C1 segment of cervical spinal cord (tissue), 14 donors: Measurements from ENCODE around the gene RPGRIP1L.

ENCODE experiments used
- DNase-seq, 14 donors: peaks; one replicate each; lab custom pipeline; 2025; lab: John Stamatoyannopoulos, UW

Gene RPGRIP1L

DNA sequence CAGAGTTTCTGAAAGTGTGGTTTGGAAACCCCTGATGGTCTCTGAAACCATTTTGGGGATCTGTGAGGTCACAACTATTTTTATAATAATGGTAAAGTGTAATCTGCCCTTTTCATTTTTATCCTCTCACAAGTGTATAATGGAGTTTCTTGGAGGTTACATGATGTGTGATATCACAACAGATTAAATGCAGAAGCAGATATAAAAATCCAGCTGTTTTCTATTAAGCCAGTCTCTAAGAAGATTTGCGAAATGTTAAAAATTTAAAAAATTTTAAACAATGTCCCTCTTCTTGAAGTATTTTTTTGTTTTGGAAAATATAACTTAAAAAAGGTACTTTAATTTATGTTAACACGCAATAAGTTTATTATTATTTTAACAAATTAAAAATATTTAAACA is 48.7 kb downstream of the RPGRIP1L start:
- DNase-seq: no peak

- DNase-seq: no peak
Observed at GRCh38 chr16:53651357-53651756, 52.3 kb downstream of the RPGRIP1L start.

DNA sequence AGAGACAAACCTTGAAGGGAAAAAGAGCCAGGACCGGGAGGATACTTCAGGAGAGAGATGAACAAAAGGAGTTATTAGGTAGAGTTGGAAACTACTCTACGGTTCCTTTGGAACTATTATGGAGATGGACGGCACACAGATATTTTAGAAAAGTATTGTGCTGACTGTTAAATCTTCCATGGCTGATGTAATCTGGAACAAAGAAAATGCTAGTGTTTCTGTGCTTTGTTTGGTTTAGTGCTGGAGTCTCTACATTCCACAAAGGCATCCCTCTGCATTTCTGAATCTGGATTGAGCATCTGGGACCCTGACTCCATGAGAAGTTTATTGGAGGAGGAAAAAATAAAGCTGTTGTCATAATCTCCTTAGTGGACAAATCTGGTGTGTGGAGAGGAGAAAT is 57.2 kb downstream of the RPGRIP1L start:
- DNase-seq: no peak

- DNase-seq: no peak
Observed at GRCh38 chr16:53643474-53643873, 60.2 kb downstream of the RPGRIP1L start.

- no peak for DNase-seq
Observed at GRCh38 chr16:53642094-53642493, 61.6 kb downstream of the RPGRIP1L start.

GRCh38 chr16:53636978-53637377 is 66.7 kb downstream of the RPGRIP1L start:
- no peak for DNase-seq

DNA sequence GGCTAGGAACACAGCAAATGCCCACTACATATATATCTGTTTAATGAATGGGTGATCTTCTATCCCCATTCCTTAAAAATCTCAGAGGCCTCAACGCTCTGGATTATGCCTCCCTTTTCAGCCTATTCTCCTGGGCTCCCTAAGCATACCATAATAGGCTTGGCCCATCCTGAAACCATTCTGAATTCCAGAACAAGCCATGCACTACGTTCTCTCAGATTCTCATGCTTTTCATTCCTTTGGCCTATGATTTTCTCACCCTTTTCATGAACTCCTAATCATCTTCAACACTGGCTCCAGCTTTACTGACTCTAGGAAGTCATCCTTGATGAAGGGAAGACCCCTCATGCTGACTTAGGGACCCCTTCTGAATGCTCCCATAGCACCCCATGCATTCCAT is 71.1 kb downstream of the RPGRIP1L start:
- no peak for DNase-seq

DNA sequence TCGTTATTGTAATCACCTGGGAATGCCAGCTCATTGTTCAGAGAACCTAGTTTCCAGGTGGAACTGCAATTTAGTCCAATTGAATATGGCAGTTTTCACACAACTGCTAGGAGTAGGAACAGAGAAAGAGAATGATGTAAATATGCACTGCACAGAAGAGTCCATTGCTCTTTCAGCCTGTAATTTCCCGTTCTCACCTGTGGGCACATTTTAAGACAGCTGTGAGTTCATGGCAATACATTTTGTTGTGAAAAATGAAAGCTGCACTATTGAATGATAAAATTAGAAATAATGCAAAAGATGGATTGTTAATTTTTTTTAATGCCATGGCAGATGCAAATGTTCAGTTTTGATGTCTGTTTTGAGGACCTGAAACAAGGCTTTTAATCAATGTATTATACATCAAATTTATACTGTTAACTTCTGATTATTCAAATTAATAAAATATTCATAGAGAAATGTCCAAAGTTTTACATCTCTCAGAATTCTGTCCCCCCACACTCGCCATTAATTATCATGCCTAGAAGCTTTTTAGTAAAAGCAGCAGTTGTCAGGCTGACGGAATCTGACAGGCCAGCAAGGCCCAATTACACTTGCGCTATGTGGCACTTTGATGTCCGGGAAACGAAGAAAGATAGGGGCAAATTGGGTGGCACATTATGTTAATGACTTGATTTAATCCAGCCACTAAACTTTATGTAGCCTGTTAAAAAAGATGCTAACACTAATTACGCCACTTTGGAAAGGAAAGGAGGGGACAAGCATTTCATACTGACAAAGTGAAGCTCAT is 72.2 kb downstream of the RPGRIP1L start:
- DNase-seq: no peak

DNA sequence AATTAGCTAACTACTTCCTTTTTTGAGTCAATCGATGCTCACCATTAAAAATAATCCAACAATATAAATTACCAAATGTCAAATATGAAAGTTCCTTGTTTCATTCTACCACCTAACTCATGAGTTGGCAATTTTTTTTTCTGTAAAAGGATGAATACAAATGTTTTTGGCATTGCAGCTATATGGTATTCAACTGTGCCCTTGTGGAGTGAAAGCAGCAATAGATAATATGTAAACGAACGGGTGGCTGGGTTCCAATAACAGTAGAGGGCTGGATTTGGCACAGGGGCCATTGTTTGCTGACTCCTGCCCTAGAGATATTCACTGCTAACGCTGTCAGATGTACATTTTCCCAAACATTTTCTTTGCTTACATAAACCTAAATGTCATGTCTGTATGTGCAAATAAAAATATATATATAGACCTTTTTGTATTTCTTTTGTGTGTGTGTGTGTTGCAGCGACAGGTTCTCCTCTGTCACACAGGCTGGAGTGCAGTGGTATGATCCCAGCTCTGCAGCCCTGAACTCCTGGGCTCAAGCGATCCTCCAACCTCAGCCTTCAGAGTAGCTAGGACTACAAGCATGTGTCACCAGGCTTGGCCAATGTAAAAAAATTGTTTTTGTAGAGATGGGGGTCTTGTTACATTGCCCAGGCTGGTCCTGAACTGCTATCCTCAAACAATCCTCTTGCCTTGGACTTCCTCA is 73.9 kb downstream of the RPGRIP1L start:
- DNase-seq: no peak

GRCh38 chr16:53629151-53629550 is 74.5 kb downstream of the RPGRIP1L start:
- DNase-seq: no peak

- no peak for DNase-seq
Observed at GRCh38 chr16:53626811-53627210, 76.8 kb downstream of the RPGRIP1L start.

DNA sequence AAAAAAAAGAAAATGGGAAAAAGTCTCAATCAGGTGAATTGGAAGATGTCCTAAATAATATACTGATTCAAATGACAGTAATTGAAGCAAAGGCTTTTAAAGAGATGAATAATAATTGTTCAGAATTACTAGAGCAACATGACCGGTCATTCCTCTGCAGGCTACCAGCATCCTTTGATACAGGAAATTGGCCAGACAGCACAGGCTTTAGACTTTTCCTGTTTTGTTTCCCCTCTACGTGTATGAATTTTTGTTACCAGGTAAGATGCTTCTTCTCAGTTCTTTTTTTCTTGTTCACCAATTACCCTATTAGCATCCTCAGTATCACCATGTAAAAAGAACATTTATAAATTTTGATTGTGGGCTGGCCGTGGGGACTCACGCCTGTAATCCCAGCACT is 77.5 kb downstream of the RPGRIP1L start:
- no peak for DNase-seq

- no peak for DNase-seq
Observed at GRCh38 chr16:53625221-53625620, 78.4 kb downstream of the RPGRIP1L start.

GRCh38 chr16:53622315-53622714 is 81.3 kb downstream of the RPGRIP1L start:
- no peak for DNase-seq

DNA sequence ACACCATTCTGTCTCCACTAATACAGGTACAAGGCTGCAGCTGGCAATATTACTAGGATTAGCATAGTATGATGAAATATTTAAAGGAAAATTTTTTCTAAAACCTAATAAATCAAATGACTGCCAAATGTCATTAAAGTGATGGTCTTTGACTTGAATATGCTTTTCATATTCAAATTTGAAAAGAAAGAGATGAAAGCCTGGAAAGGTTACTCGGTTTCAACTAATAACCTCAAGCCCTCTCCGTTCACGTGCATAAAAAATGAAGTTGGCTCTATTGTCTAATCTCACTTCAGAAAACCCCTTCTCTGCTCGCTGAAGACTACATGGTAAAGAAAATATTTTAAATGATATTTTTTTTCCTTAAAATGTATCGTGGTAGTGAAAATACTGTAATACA is 83.2 kb downstream of the RPGRIP1L start:
- DNase-seq: no peak

DNA sequence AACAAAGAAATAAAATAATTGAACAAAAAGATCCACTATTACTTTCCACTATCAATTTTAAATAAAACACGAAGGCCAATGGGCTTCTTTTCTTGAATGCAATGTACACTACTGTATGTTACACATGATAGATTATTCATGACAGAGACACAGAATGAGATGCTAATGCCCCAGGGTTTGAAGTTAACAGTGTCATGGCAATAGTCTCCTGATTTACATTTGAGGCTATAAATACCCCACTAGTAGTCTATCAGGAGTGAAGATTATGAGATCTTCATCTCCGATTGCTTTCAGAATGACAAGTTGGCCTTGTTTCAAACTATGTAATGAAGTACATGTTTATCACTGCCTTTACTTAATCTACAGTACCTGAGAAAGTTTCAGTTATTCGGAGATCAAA is 84.4 kb downstream of the RPGRIP1L start:
- DNase-seq: no peak

- DNase-seq: no peak
Observed at GRCh38 chr16:53614346-53614745, 89.3 kb downstream of the RPGRIP1L start.

DNA sequence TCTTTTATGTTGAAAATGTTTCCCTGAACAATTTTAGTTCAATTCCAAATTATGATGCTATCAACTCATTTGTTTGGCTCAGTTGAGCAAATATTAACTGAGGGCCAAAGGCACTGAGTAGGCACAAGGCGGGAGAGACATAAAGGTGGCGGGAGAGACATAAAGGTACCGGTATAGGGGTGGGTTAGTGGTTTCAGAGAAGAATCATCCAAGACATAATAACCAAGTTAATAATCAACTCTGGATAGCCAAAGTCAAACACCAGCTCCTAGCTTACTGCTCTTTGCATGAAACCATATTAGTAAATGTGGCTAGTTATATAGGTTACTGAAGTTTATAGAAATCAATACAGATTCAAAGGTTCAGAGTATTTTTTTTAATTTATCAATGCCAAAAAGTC is 91.7 kb downstream of the RPGRIP1L start:
- DNase-seq: no peak

DNA sequence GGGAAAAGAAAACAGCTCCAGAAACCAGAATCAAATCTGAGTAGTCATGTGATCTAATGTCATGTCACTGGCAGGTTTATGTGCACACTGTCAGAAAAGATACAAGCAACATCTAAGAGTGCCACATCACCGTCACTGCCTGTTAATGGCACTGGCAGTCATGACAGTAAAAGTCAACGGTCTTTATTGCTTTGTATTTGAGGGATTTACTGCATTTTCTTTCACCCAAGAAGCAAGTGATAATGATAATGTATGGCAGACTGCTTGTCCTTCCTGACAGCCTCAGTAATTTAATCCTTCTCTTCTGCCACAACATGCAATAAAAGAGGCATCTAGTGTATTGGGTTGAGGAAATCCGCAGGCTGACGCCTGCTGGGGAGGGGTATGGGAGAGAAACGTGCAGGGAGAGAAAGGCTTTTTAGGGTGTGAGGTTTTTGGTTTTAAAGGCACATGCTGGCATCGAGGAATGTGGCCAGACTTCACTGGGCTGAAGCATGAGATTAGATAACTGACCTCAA is 92.4 kb downstream of the RPGRIP1L start:
- no peak for DNase-seq

DNA sequence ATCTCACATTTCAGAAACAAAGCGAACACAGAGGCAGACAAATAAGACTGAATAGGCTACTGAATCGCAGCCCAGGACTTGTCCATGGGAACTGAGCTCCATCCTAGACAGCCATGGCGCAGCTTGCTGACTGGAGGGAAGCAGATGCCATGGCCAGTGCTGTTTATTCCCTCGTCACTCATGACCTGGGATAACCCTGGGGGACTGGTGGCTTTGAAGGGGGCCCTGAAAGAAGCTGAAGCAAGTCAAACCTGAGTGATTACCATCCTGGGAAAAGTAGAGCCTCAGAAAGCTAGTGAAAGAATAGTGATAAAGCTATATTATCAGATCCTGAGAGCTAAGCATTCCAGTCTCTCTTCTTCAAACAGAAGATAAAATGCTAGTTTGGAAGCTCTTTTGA is 94.1 kb downstream of the RPGRIP1L start:
- no peak for DNase-seq

DNA sequence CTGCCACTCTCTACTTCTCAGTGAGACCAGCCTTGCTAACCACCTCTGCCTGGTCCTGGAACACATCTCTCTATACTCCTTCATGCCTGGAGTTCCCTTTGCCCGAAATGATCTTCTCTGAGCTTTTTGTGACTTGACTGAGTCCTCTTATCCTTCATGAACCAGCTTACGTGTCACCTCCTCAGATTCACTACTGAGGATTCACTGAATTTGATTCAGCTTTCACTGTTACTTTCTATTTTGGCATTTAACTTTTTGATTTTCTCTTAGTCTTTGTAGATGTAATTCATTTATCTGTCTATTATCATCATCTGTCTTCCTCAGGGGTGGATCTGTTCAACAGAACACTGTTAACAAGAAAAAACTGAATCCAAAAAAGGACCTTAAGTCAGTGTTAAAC is 95.6 kb downstream of the RPGRIP1L start:
- DNase-seq: no peak

- no peak for DNase-seq
Observed at GRCh38 chr16:53605831-53606400, 97.7 kb downstream of the RPGRIP1L start.

GRCh38 chr16:53605356-53605755 is 98.3 kb downstream of the RPGRIP1L start:
- no peak for DNase-seq
